Measurements from ENCODE around the gene TBC1D2. TPM values are rescaled to one million over a fixed set of nuclear protein-coding genes. Genes with fewer than 3 reads are reported as not detected.

Gene TBC1D2
- total RNA-seq, 4 donors from 2014 or later = 42.4 to 57.4 (median 49.0) TPM

- Histone ChIP-seq H3K4me3 (no peak overlapping the region), H3K4me1 (peaks cover 15% of the 10 kb centered on the region), H3K9me3 (no peaks in the 10 kb centered on the region), H3K27me3 (no peaks in the 10 kb centered on the region), H3K36me3 (peaks cover 55% of the 10 kb centered on the region), H3K27ac (no peak overlapping the region)
- WGBS = 87% methylated on average over 3 of the region's 3 CpGs
- TF ChIP-seq CTCF (IDR thresholded peaks at IDR 0.05) (no peak), EP300 (IDR thresholded peaks at IDR 0.05) (no peak), POLR2A (IDR thresholded peaks at IDR 0.05) (no peak), POLR2AphosphoS5 (IDR thresholded peaks at IDR 0.05) (no peak)
- DNase-seq (ENCODE audit: low spot score in 2 of 2) = no peak
Measured at GRCh38 chr9:98216391-98216790, 39.1 kb downstream of the TBC1D2 start.

DNA sequence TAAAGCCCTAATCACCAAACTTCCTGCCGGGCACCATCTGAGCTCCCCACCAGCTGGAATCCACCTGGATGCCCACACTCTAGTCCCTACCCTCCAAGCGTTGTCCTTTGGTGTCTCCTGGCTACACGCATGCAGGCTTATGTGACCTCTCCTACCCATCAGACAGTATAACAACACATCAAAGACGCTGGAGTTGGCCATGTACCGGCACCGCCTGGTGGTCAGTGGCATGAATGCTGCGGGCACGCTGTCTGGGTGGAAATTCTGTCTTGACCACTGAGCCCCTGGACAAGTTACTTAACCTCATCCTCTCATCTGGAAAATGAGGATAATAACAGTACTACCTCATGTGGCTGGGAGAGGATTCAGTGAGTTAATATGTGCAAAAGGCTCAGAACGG is 39.6 kb downstream of the TBC1D2 start:
- Histone ChIP-seq H3K4me1 (peaks cover 18% of the 10 kb centered on the region), H3K36me3 (peaks cover 51% of the 10 kb centered on the region), H3K4me3 (no peak overlapping the region), H3K27me3 (no peaks in the 10 kb centered on the region), H3K9me3 (no peaks in the 10 kb centered on the region), H3K27ac (peak overlapping the region; percentile 88)
- TF ChIP-seq EP300 (IDR thresholded peaks at IDR 0.05) = no peak
- TF ChIP-seq POLR2AphosphoS5 (IDR thresholded peaks at IDR 0.05) = no peak
- TF ChIP-seq POLR2A (IDR thresholded peaks at IDR 0.05) = no peak
- TF ChIP-seq CTCF (IDR thresholded peaks at IDR 0.05) = no peak
- no peak for DNase-seq (ENCODE audit: low spot score in 2 of 2)
- WGBS = 91% methylated on average over 9 of the region's 9 CpGs

DNA sequence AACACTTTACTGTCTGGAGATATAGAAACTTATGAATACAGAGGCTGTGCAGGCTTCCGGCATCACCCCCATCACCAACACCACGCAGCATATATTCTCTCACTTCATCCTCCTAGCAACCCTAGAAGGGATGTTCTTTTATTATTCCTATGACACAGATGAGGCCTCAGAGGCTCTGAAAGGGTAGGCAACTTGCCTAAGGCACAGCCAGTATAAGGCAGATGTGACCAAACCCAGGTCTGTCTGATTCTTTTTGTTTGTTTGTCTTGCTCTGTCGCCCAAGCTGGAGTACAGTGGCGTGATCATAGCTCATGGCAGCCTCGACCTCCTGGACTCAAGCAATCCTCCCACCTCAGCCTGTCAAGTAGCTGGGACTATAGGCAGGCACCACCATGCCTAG is 40.2 kb downstream of the TBC1D2 start:
- H3K27ac ChIP-seq = peak overlapping the region; percentile 88
- WGBS = 74% methylated on average over 5 of the region's 5 CpGs
- no peak for DNase-seq (ENCODE audit: low spot score in 2 of 2)

GRCh38 chr9:98214811-98215210 is 40.6 kb downstream of the TBC1D2 start:
- Histone ChIP-seq H3K36me3 (peaks cover 41% of the 10 kb centered on the region), H3K9me3 (no peaks in the 10 kb centered on the region), H3K27ac (peak overlapping the region; percentile 88), H3K4me3 (no peak overlapping the region), H3K27me3 (no peaks in the 10 kb centered on the region), H3K4me1 (peaks cover 24% of the 10 kb centered on the region)
- 55% methylated on average over 6 of the region's 6 CpGs for WGBS
- no peak for DNase-seq (ENCODE audit: low spot score in 2 of 2)
- no peak for TF ChIP-seq CTCF (IDR thresholded peaks at IDR 0.05)
- TF ChIP-seq EP300 (IDR thresholded peaks at IDR 0.05) = no peak
- no peak for TF ChIP-seq POLR2A (IDR thresholded peaks at IDR 0.05)
- no peak for TF ChIP-seq POLR2AphosphoS5 (IDR thresholded peaks at IDR 0.05)

More for the DNA sequence above, 40.2 kb downstream of the TBC1D2 start:
- Histone ChIP-seq H3K27me3 (no peaks in the 10 kb centered on the region), H3K4me3 (no peak overlapping the region), H3K4me1 (peaks cover 23% of the 10 kb centered on the region), H3K9me3 (no peaks in the 10 kb centered on the region), H3K36me3 (peaks cover 45% of the 10 kb centered on the region)
- TF ChIP-seq EP300 (IDR thresholded peaks at IDR 0.05) (no peak), POLR2AphosphoS5 (IDR thresholded peaks at IDR 0.05) (no peak), CTCF (IDR thresholded peaks at IDR 0.05) (no peak), POLR2A (IDR thresholded peaks at IDR 0.05) (no peak)

GRCh38 chr9:98211260-98211659 is 44.2 kb downstream of the TBC1D2 start:
- peaks cover 24% of the 10 kb centered on the region for H3K4me1 ChIP-seq

More at GRCh38 chr9:98211260-98211659, 44.2 kb downstream of the TBC1D2 start:
- no peak overlapping the region for H3K4me3 ChIP-seq
- no peaks in the 10 kb centered on the region for H3K9me3 ChIP-seq
- H3K27me3 ChIP-seq = no peaks in the 10 kb centered on the region
- 98% methylated on average over 3 of the region's 3 CpGs for WGBS
- H3K36me3 ChIP-seq = peaks cover 30% of the 10 kb centered on the region
- TF ChIP-seq POLR2AphosphoS5 (IDR thresholded peaks at IDR 0.05) (no peak), POLR2A (IDR thresholded peaks at IDR 0.05) (no peak), EP300 (IDR thresholded peaks at IDR 0.05) (no peak), CTCF (IDR thresholded peaks at IDR 0.05) (no peak)
- H3K27ac ChIP-seq = peak overlapping the region; percentile 3
- DNase-seq (ENCODE audit: low spot score in 2 of 2) = no peak
